ENCODE data around the gene NEK6. TPM values are rescaled to one million over a fixed set of nuclear protein-coding genes. Genes with fewer than 3 reads are reported as not detected.

NEK6 gene
- total RNA-seq, 1 experiment from 2014 or later, result 66.6 TPM

DNA sequence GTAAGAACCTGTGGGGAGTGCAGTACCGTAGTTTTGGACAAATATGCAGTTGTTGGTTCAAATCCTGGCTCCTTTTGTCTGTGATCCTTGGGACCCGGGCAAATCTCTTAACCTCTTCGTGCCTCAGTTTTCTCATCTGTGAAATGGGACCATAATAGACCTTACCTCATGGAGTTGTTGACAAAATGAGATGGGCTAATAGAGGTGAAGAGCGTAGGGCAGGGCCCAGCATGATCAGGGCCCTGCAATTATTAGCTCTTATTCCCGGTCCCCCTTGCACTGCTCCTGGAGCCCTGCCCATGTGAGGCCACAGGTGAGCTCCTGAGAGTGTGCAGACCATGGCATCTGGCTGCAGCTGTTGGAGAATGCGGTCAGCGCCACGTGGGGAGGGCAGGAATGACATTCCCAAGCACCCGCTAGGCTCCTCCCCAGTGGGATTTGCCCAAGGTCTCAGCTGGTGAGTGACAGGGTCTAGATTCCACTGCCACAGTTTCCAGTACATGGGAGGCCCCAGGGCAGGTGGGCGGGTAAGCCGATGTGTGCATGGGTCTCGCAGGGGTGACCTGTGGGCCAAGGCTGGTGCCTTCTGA, 41.0 kb downstream of the NEK6 start:
- no peaks in the 10 kb centered on the region for H3K9me3 ChIP-seq
- Mint-ChIP-seq H3K27ac (ENCODE audit: unreplicated experiment) (peak overlapping the region; percentile 65), H3K9me3 (ENCODE audit: unreplicated experiment) (no peaks in the 10 kb centered on the region), H3K27me3 (ENCODE audit: insufficient read depth, unreplicated experiment) (no peaks in the 10 kb centered on the region), H3K36me3 (ENCODE audit: insufficient read depth, unreplicated experiment) (peaks cover 25% of the 10 kb centered on the region), H3K4me3 (ENCODE audit: unreplicated experiment) (no peak overlapping the region), H3K4me1 (ENCODE audit: low read depth, unreplicated experiment) (peaks cover 7% of the 10 kb centered on the region)
- intact Hi-C loops (cut with micrococcal nuclease; ENCODE audit: unreplicated experiment), result no loop called here
- no TSS peak for BruUV-seq (replicated peaks)
- peaks cover 33% of the 10 kb centered on the region for H3K4me1 ChIP-seq
- DNase-seq, result peak; percentile 20 to 62
- TF ChIP-seq CTCF (IDR thresholded peaks at IDR 0.05; ENCODE audit: insufficient read depth in 1 of 2, low read depth in 1 of 2, low read length in 1 of 2, severe bottlenecking in 1 of 2, unreplicated experiment in 1 of 2), result no peak
- no peak overlapping the region for H3K4me3 ChIP-seq (ENCODE audit: low read depth, low read length)
- CTCF ChIA-PET, result no interaction called here
- POLR2A ChIA-PET, result no interaction called here
- no peaks in the 10 kb centered on the region for H3K27me3 ChIP-seq (replicated peaks; ENCODE audit: control insufficient read depth, insufficient read depth, low read length)
- peaks cover 2% of the 10 kb centered on the region for H3K36me3 ChIP-seq (ENCODE audit: control insufficient read depth, insufficient read depth, low read length)

GRCh38 chr9:124299515-124300090, 41.9 kb downstream of the NEK6 start:
- H3K27me3 Mint-ChIP-seq (ENCODE audit: insufficient read depth, unreplicated experiment), result no peaks in the 10 kb centered on the region
- no peaks in the 10 kb centered on the region for H3K9me3 ChIP-seq
- no peaks in the 10 kb centered on the region for H3K9me3 Mint-ChIP-seq (ENCODE audit: unreplicated experiment)
- DNase-seq, result no peak
- no peak overlapping the region for H3K4me3 ChIP-seq (ENCODE audit: low read depth, low read length)
- peak overlapping the region; percentile 65 for H3K27ac Mint-ChIP-seq (ENCODE audit: unreplicated experiment)
- no peaks in the 10 kb centered on the region for H3K27me3 ChIP-seq (replicated peaks; ENCODE audit: control insufficient read depth, insufficient read depth, low read length)
- no peak for TF ChIP-seq CTCF (IDR thresholded peaks at IDR 0.05; ENCODE audit: insufficient read depth in 1 of 2, low read depth in 1 of 2, low read length in 1 of 2, severe bottlenecking in 1 of 2, unreplicated experiment in 1 of 2)
- H3K4me1 ChIP-seq, result peaks cover 33% of the 10 kb centered on the region
- ChIA-PET POLR2A (no interaction called here), CTCF (interaction anchor here (0.5 to 0.6 kb wide), 2 partner anchors 18 to 252 kb away, joined by 3 read pairs; no protein-coding TSS in a partner anchor)
- H3K36me3 ChIP-seq (ENCODE audit: control insufficient read depth, insufficient read depth, low read length), result peaks cover 2% of the 10 kb centered on the region
- H3K36me3 Mint-ChIP-seq (ENCODE audit: insufficient read depth, unreplicated experiment), result peaks cover 30% of the 10 kb centered on the region
- no peak overlapping the region for H3K4me3 Mint-ChIP-seq (ENCODE audit: unreplicated experiment)
- intact Hi-C loops (cut with micrococcal nuclease; ENCODE audit: unreplicated experiment), result no loop called here
- no TSS peak for BruUV-seq (replicated peaks)
- peaks cover 7% of the 10 kb centered on the region for H3K4me1 Mint-ChIP-seq (ENCODE audit: low read depth, unreplicated experiment)

DNA sequence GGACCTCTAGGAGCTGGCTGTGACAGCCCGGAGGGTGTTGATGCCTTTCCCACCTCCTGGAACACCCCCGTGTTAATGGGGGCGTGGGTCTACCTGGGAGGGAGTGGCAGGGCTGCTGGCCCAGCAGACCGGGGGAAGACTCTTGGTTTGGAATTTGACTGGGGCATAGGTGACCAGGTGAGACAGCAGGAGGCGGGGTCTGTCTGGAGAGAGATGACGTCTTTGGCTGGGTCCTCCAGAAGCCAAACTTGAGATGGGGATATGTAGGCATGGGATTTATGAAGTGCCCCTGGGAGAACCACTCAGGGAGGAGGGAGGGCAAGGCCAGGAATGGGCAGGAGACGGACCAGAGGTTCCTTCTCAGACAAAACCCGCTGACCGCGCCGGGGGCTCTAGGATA, 42.6 kb downstream of the NEK6 start:
- Histone ChIP-seq H3K27me3 (replicated peaks; ENCODE audit: control insufficient read depth, insufficient read depth, low read length) (no peaks in the 10 kb centered on the region), H3K4me1 (peaks cover 33% of the 10 kb centered on the region), H3K36me3 (ENCODE audit: control insufficient read depth, insufficient read depth, low read length) (peaks cover 2% of the 10 kb centered on the region), H3K9me3 (no peaks in the 10 kb centered on the region), H3K4me3 (ENCODE audit: low read depth, low read length) (no peak overlapping the region)
- Mint-ChIP-seq H3K27me3 (ENCODE audit: insufficient read depth, unreplicated experiment) (no peaks in the 10 kb centered on the region), H3K4me1 (ENCODE audit: low read depth, unreplicated experiment) (peaks cover 7% of the 10 kb centered on the region), H3K9me3 (ENCODE audit: unreplicated experiment) (no peaks in the 10 kb centered on the region), H3K27ac (ENCODE audit: unreplicated experiment) (peak overlapping the region; percentile 65), H3K4me3 (ENCODE audit: unreplicated experiment) (no peak overlapping the region), H3K36me3 (ENCODE audit: insufficient read depth, unreplicated experiment) (peaks cover 34% of the 10 kb centered on the region)
- no peak for DNase-seq
- ChIA-PET CTCF (interaction anchor here (0.5 kb wide), 1 partner anchor 18 kb away, joined by 3 read pairs; no protein-coding TSS in a partner anchor), POLR2A (no interaction called here)
- intact Hi-C loops (cut with micrococcal nuclease; ENCODE audit: unreplicated experiment), result no loop called here
- TF ChIP-seq CTCF (IDR thresholded peaks at IDR 0.05; ENCODE audit: insufficient read depth in 1 of 2, low read depth in 1 of 2, low read length in 1 of 2, severe bottlenecking in 1 of 2, unreplicated experiment in 1 of 2), result no peak
- no TSS peak for BruUV-seq (replicated peaks)

All from Caco-2 (cell line).